ENCODE data around the gene SPO11. TPM values are rescaled to one million over a fixed set of nuclear protein-coding genes. Genes with fewer than 3 reads are reported as not detected.

SPO11 gene
- total and polyA plus RNA-seq, 9 of the 15 experiments (the other 6 are each of a cell fraction or from before 2014, with no cell fraction given): not detected

DNA sequence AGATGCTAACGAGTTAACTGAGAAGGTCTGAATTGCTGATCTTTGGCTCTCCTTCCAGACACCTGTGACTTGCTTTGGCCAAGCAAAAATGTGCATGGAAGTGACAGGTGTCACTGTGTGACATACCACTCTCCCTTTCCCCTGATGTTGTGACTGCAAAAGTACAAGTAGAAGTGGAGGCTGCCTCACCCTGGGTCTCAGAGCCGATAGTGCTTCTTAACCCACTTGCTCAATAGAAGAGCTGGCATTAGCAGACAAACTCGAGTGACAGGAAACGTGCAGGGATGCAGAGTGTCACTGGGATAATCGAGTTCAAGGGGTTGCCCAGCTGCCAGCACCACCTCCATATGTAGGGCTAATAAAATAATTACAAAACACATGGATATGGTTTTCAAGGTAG is 16.4 kb upstream of the SPO11 start (continued):
- TF ChIP-seq EGR1 (conservative IDR thresholded peaks at IDR 0.05) (no peak), BRD4 (IDR thresholded peaks at IDR 0.05) (no peak), ARHGAP35 (IDR thresholded peaks at IDR 0.05; ENCODE audit: partially characterized antibody) (no peak), ZNF174 (CRISPR knock-in tag; IDR thresholded peaks at IDR 0.05) (no peak), ZBTB40 (IDR thresholded peaks at IDR 0.05) (no peak), ZBTB40 (CRISPR knock-in tag; IDR thresholded peaks at IDR 0.05) (no peak), KDM1A (IDR thresholded peaks at IDR 0.05) (no peak), FOXK1 (CRISPR knock-in tag; IDR thresholded peaks at IDR 0.05; ENCODE audit: borderline replicate concordance) (no peak)
- TF ChIP-seq, protein P1, sequence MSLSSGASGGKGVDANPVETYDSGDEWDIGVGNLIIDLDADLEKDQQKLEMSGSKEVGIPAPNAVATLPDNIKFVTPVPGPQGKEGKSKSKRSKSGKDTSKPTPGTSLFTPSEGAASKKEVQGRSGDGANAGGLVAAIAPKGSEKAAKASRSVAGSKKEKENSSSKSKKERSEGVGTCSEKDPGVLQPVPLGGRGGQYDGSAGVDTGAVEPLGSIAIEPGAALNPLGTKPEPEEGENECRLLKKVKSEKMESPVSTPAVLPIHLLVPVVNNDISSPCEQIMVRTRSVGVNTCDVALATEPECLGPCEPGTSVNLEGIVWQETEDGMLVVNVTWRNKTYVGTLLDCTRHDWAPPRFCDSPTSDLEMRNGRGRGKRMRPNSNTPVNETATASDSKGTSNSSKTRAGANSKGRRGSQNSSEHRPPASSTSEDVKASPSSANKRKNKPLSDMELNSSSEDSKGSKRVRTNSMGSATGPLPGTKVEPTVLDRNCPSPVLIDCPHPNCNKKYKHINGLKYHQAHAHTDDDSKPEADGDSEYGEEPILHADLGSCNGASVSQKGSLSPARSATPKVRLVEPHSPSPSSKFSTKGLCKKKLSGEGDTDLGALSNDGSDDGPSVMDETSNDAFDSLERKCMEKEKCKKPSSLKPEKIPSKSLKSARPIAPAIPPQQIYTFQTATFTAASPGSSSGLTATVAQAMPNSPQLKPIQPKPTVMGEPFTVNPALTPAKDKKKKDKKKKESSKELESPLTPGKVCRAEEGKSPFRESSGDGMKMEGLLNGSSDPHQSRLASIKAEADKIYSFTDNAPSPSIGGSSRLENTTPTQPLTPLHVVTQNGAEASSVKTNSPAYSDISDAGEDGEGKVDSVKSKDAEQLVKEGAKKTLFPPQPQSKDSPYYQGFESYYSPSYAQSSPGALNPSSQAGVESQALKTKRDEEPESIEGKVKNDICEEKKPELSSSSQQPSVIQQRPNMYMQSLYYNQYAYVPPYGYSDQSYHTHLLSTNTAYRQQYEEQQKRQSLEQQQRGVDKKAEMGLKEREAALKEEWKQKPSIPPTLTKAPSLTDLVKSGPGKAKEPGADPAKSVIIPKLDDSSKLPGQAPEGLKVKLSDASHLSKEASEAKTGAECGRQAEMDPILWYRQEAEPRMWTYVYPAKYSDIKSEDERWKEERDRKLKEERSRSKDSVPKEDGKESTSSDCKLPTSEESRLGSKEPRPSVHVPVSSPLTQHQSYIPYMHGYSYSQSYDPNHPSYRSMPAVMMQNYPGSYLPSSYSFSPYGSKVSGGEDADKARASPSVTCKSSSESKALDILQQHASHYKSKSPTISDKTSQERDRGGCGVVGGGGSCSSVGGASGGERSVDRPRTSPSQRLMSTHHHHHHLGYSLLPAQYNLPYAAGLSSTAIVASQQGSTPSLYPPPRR (CRISPR knock-in tag; IDR thresholded peaks at IDR 0.05; ENCODE audit: borderline replicate concordance): no peak
